Glutamatergic neuron (in vitro differentiated cells): Measurements from ENCODE around the gene DPM2. TPM values are rescaled to one million over a fixed set of nuclear protein-coding genes. Genes with fewer than 3 reads are reported as not detected.

Experiments used
- DNase-seq: peaks from one replicate; pipeline ENCODE4 v3.0.0; 2022
- H3K27ac Mint-ChIP-seq: one replicate; pipeline ENCODE4 v1.8.0; 2020; ENCODE audit warnings: mild to moderate bottlenecking, mixed read lengths, inconsistent platforms; ENCODE audit not compliant: unreplicated experiment
- H3K27me3 Mint-ChIP-seq: one replicate; pipeline ENCODE4 v1.8.0; 2020; ENCODE audit warnings: mild to moderate bottlenecking, moderate library complexity, mixed read lengths, inconsistent platforms; ENCODE audit not compliant: unreplicated experiment
- H3K36me3 Mint-ChIP-seq: one replicate; pipeline ENCODE4 v1.8.0; 2020; ENCODE audit warnings: mild to moderate bottlenecking, mixed read lengths, inconsistent platforms; ENCODE audit not compliant: unreplicated experiment
- H3K4me1 Mint-ChIP-seq: one replicate; pipeline ENCODE4 v1.8.0; 2020; ENCODE audit warnings: mild to moderate bottlenecking, low read depth, mixed read lengths, inconsistent platforms; ENCODE audit not compliant: unreplicated experiment
- H3K4me3 Mint-ChIP-seq: one replicate; pipeline ENCODE4 v1.8.0; 2020; ENCODE audit warnings: mild to moderate bottlenecking, mixed read lengths, inconsistent platforms; ENCODE audit not compliant: unreplicated experiment
- H3K9me3 Mint-ChIP-seq: one replicate; pipeline ENCODE4 v1.8.0; 2020; ENCODE audit warnings: mild to moderate bottlenecking, moderate library complexity, mixed read lengths, inconsistent platforms; ENCODE audit not compliant: unreplicated experiment
- CTCF ChIP-seq: fragments of 200-600 bp; sonication (generic); IDR thresholded peaks from one replicate; pipeline ENCODE4 v1.5.0; 2021; ENCODE audit not compliant: partially characterized antibody, unreplicated experiment
- total RNA-seq: library from RNA; stranded (reverse); fragmentation: NEBNext Ultra II Directional; extraction: Animal tissue kit (Norgen Biotek cat#: 25700); gene quantifications from one replicate; pipeline ENCODE4 v1.2.1, GENCODE V29; 2021; ENCODE audit not compliant: unreplicated experiment

Gene DPM2
- total RNA-seq, 1 donor from 2014 or later = 35.3 TPM

DNA sequence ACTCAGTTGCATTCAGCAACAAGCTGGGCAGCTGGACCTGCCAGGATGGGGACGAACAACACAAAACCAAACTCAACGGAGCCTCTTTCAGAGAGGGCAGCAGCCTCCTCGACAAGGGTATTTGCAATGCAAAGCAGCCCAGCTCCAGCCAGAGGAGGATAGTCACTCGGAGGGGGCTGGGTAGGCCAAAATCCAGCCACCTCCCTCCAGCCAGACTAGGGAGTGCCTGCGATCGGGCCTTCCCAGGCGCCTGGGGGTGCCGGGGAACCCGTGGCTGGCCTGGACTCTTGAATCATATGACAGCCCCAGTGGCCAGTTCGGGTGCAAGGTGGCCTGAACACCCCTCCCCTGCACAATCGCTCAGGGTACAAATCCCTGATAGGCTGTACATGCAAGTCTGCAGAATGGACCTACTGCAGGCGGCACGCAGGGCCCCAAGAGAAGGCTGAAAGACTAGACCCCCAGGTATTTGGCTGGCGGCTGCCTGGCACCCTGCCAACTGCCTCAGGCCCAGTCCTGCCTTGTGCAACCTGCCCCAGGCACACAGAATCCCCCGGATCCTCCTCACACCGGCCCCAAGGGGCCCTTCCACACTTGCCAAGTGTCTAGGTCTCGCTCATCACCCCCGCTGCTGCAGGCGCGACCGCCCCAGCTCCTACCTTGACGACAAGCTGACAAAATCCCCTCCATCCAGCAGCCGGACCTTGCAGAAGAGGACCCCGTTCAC is 41.8 kb upstream of the DPM2 start:
- no peaks in the 10 kb centered on the region for H3K36me3 Mint-ChIP-seq
- H3K4me1 Mint-ChIP-seq = peaks cover 13% of the 10 kb centered on the region
- no peak for TF ChIP-seq CTCF
- H3K9me3 Mint-ChIP-seq = peaks cover 10% of the 10 kb centered on the region
- peak overlapping the region; percentile 94 for H3K4me3 Mint-ChIP-seq
- peak overlapping the region; percentile 64 for H3K27ac Mint-ChIP-seq
- DNase-seq = peak; percentile 47
- peaks cover 13% of the 10 kb centered on the region for H3K27me3 Mint-ChIP-seq

DNA sequence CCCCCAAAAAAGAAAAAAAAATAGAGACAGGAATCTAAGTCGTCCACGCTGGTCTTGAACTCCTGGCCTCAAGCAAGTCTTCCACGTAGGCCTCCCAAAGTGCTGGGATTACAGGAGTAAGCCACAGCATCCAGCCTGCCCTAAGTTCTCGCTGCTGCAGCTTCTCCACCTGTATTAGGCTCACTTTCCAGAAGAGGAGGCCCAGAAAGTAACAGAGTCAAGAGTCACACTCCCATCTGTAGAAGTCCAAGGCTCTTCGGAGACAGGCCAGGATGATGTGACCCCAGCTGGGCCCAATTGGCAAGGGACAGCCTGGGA is 41.3 kb upstream of the DPM2 start:
- Mint-ChIP-seq H3K4me3 (peak overlapping the region; percentile 94), H3K36me3 (no peaks in the 10 kb centered on the region), H3K9me3 (peaks cover 10% of the 10 kb centered on the region), H3K27me3 (peaks cover 13% of the 10 kb centered on the region), H3K27ac (peak overlapping the region; percentile 64), H3K4me1 (peaks cover 15% of the 10 kb centered on the region)
- DNase-seq = no peak
- TF ChIP-seq CTCF = no peak

DNA sequence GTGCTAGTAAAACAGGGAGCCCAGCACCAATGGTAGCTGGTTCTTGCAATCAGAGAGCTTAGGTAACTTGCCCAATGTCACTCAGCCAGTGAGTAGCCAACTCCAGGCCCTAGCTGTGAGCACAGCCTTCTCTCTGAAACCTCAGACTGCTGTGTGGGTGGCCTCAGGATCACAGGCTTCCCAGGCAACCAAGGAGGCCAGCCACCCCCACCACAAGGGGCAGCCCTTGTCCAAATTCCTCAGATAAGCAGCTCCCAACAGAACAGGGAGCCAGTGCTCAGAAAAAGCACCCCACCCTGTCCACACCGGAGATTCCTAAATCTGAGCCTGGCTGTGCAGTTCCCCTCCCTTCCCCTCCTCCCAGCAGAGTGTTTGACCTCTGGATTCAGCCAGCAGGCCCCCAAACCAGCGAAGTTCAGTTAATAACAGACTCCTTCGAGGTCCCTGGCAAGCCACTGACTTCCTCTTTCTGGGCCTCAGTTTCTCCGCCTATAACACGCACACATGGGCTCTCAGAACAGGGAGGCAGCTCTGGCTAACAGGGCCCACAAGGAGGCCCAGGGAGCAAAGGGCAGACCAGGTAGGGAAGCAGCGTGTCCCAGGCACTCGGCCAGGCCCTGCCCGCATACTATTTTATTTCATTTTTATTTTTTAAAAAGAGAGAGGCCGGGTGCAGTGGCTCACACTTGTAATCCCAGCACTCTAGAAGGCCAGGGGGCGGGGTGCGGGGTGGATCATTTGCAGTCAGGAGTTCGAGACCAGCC is 40.4 kb upstream of the DPM2 start:
- H3K9me3 Mint-ChIP-seq = peaks cover 10% of the 10 kb centered on the region
- no peak for TF ChIP-seq CTCF
- H3K4me3 Mint-ChIP-seq = peak overlapping the region; percentile 59
- H3K27me3 Mint-ChIP-seq = peaks cover 13% of the 10 kb centered on the region
- DNase-seq = no peak
- no peaks in the 10 kb centered on the region for H3K36me3 Mint-ChIP-seq
- H3K4me1 Mint-ChIP-seq = peaks cover 12% of the 10 kb centered on the region
- H3K27ac Mint-ChIP-seq = no peak overlapping the region

GRCh38 chr9:127977009-127977883 is 39.6 kb upstream of the DPM2 start:
- no peak overlapping the region for H3K27ac Mint-ChIP-seq
- H3K36me3 Mint-ChIP-seq = no peaks in the 10 kb centered on the region
- no peak overlapping the region for H3K4me3 Mint-ChIP-seq
- no peak for TF ChIP-seq CTCF
- peaks cover 15% of the 10 kb centered on the region for H3K27me3 Mint-ChIP-seq
- H3K4me1 Mint-ChIP-seq = peaks cover 18% of the 10 kb centered on the region
- peaks cover 8% of the 10 kb centered on the region for H3K9me3 Mint-ChIP-seq
- DNase-seq = no peak
